HepG2 (cell line): Measurements from ENCODE around the gene MAMLD1. TPM values are rescaled to one million over a fixed set of nuclear protein-coding genes. Genes with fewer than 3 reads are reported as not detected.

Source experiments
- ATAC-seq: fragments of 200-7000 bp; cut with Tn5 transposase; 3 replicates; pipeline ENCODE4 v1.9.1; 2020; ENCODE audit warnings: mild to moderate bottlenecking, moderate library complexity
- BruUV-seq: library from RNA; stranded (reverse); fragments of 400-500 nt; replicated peaks from 2 replicates; lab custom pipeline; 2021; lab: Mats Ljungman, UMichigan
- CTCF ChIA-PET: fragments of 300-600 bp; formaldehyde crosslinking; extraction: SDS; loops from one replicate; lab custom pipeline; 2021; ENCODE audit warnings: low total read pairs, inconsistent platforms, low intra/inter-chr PET ratio; lab: Yijun Ruan, JAX
- POLR2A ChIA-PET: fragments of 350-600 bp; sonication (Branson Sonifier 250); formaldehyde crosslinking; loops from one replicate; lab custom pipeline; 2020; ENCODE audit warnings: antibody characterized with exemption, inconsistent platforms; lab: Yijun Ruan, JAX
- DNase-seq: peaks from one replicate; pipeline ENCODE4 v3.0.0-alpha.2; 2015; ENCODE audit warnings: low spot score
- FAIRE-seq: peaks from 3 replicates; lab custom pipeline; 2011; peaks lifted over from hg19 to GRCh38; lab: Jason Lieb, UNC
- H2AFZ ChIP-seq: one replicate; pipeline ENCODE4 v1.6.1; 2011; ENCODE audit warnings: low read length, inconsistent platforms
- H3K27ac ChIP-seq: fragments of 300-600 bp; 3 replicates; pipeline ENCODE4 v1.8.0; 2011; ENCODE audit warnings: mixed run types, mild to moderate bottlenecking, mixed read lengths, low read length, inconsistent platforms; ENCODE audit not compliant: insufficient read depth; ENCODE audit errors: extremely low read length
- H3K27me3 ChIP-seq, 2 experiments: fragments of 200-600 bp in 1 of 2; 2 replicates in 1 of 2; 3 replicates in 1 of 2; pipeline versions ENCODE4 v1.6.0 to v1.8.0; 2011; ENCODE audit warnings: low read length in 2 of 2, mild to moderate bottlenecking in 2 of 2, moderate library complexity in 2 of 2, inconsistent platforms in 1 of 2; ENCODE audit not compliant: insufficient read depth in 2 of 2, control insufficient read depth in 1 of 2
- H3K36me3 ChIP-seq, 2 experiments: fragments of 200-600 bp in 1 of 2; replicated peaks in 1 of 2; 2 replicates in 1 of 2; 3 replicates in 1 of 2; pipeline versions ENCODE4 v1.5.1 to v1.8.0; 2011; ENCODE audit warnings: low read length in 2 of 2, inconsistent platforms in 1 of 2; ENCODE audit not compliant: insufficient read depth in 2 of 2, control insufficient read depth in 1 of 2
- H3K4me1 ChIP-seq: 2 replicates; pipeline ENCODE4 v1.5.1; 2012; ENCODE audit warnings: low read length, inconsistent platforms; ENCODE audit not compliant: insufficient read depth
- H3K4me2 ChIP-seq: 2 replicates; pipeline ENCODE4 v1.6.0; 2011; ENCODE audit warnings: low read depth, low read length, inconsistent platforms
- H3K4me3 ChIP-seq, 3 experiments: fragments of 200-600 bp in 1 of 3; sonication (generic), shearing (Covaris generic) in 1 of 3; replicated peaks in 1 of 3; 2 replicates each; pipeline ENCODE4 v1.5.1; 2011 to 2016; ENCODE audit warnings: low read length in 3 of 3, inconsistent platforms in 2 of 3, low read depth in 2 of 3, mild to moderate bottlenecking in 2 of 3, control low read depth in 1 of 3, mixed read lengths in 1 of 3; ENCODE audit not compliant: insufficient read depth in 1 of 3
- H3K79me2 ChIP-seq: one replicate; pipeline ENCODE4 v1.6.1; 2011; ENCODE audit warnings: low read length, inconsistent platforms; ENCODE audit not compliant: insufficient read depth
- H3K9ac ChIP-seq: 2 replicates; pipeline ENCODE4 v1.6.0; 2011; ENCODE audit warnings: mild to moderate bottlenecking, low read depth, low read length, inconsistent platforms; ENCODE audit not compliant: insufficient read depth
- H3K9me3 ChIP-seq: 2 replicates; pipeline ENCODE4 v1.5.1; 2012; ENCODE audit warnings: mild to moderate bottlenecking, low read length
- H4K20me1 ChIP-seq: 2 replicates; pipeline ENCODE4 v1.6.0; 2011; ENCODE audit warnings: inconsistent platforms, mild to moderate bottlenecking, low read length, moderate library complexity; ENCODE audit not compliant: insufficient read depth
- AHR ChIP-seq: IDR thresholded peaks from 2 replicates; pipeline ENCODE4 v1.6.1; 2018; ENCODE audit warnings: missing genetic modification reagents, missing compliant biosample characterization
- ATF1 ChIP-seq: IDR thresholded peaks from 2 replicates; pipeline ENCODE4 v1.6.1; 2016; ENCODE audit warnings: mild to moderate bottlenecking, control low read depth
- KMT2B ChIP-seq: IDR thresholded peaks from 2 replicates; pipeline ENCODE4 v1.6.1; 2016; ENCODE audit warnings: missing genetic modification reagents, missing compliant biosample characterization
- SMC3 ChIP-seq: IDR thresholded peaks from 2 replicates; pipeline ENCODE4 v1.6.1; 2011; ENCODE audit warnings: low read length, improper control_type of control experiment
- SRSF1 ChIP-seq: fragments of 200-400 bp; formaldehyde crosslinking; optimal IDR thresholded peaks from 2 replicates; pipeline ENCODE3; 2017; ENCODE audit warnings: mild to moderate bottlenecking, low read depth, low read length, moderate library complexity
- TCF12 ChIP-seq, 2 experiments: fragments of 450-650 bp in 1 of 2; sonication (generic) in 1 of 2; formaldehyde crosslinking in 1 of 2; IDR thresholded peaks; 2 replicates each; pipeline versions ENCODE4 v1.6.1 to v1.8.0; 2017 to 2022; ENCODE audit warnings: antibody characterized with exemption in 1 of 2, mild to moderate bottlenecking in 1 of 2, missing genetic modification reagents in 1 of 2, moderate library complexity in 1 of 2
- ZNF619 ChIP-seq: sonication (generic); formaldehyde crosslinking; IDR thresholded peaks from 2 replicates; pipeline ENCODE4 v1.4.0; 2020; ENCODE audit warnings: mild to moderate bottlenecking, missing genetic modification reagents
- ZNF678 ChIP-seq: sonication (generic); formaldehyde crosslinking; IDR thresholded peaks from 2 replicates; pipeline ENCODE4 v1.4.0; 2020; ENCODE audit warnings: mild to moderate bottlenecking, missing genetic modification reagents
- WGBS: methylation state at CpG from one replicate; pipeline ENCODE4 v1.1.6; 2017; ENCODE audit warnings: low lambda C conversion rate; 5-methylcytosine and 5-hydroxymethylcytosine counted together
- in situ Hi-C: cut with HindIII; loops from 2 replicates; pipeline ENCODE4 v1.10.0; 2017; ENCODE audit warnings: low pct_unique_long_range_greater_than_20kb; ENCODE audit not compliant: extremely low pct_ligation_motif_present
- intact Hi-C: fragments of 100-400 bp; cut with micrococcal nuclease; formaldehyde crosslinking; loops from one replicate; pipeline ENCODE4 v1.10.0; 2022; ENCODE audit not compliant: unreplicated experiment
- polyA plus RNA-seq, 8 experiments: library from polyadenylated mRNA; depleted of rRNA in 3 of 8; stranded (reverse) in 7 of 8; unstranded in 1 of 8; fragments of >200 nt; fragmentation: Illumina TruSeq in 4 of 8; extraction: Trizol in 4 of 8; gene quantifications; 2 replicates each; pipeline versions ENCODE4 v1.2.1 to v1.2.3, GENCODE V29; 2011 to 2016; ENCODE audit warnings: low read depth in 4 of 8, missing spikeins in 1 of 8, mixed read lengths in 1 of 8; ENCODE audit not compliant: insufficient read depth in 1 of 8
- total RNA-seq, 5 experiments: library from RNA; depleted of rRNA; stranded (reverse); fragments of >200 nt; fragmentation: Illumina TruSeq; extraction: Trizol; gene quantifications; 2 replicates each; pipeline ENCODE4 v1.2.3, GENCODE V29; 2016; ENCODE audit warnings: low read depth in 1 of 5
- TF ChIP-seq, protein P1 (sequence below): sonication (generic); formaldehyde crosslinking; IDR thresholded peaks from 2 replicates; pipeline ENCODE4 v1.4.0; 2020; ENCODE audit warnings: missing genetic modification reagents
- TF ChIP-seq, protein P2 (sequence below): IDR thresholded peaks from 2 replicates; pipeline ENCODE4 v1.6.1; 2012; ENCODE audit warnings: low read depth, low read length, improper control_type of control experiment
- TF ChIP-seq, protein P3 (sequence below): sonication (generic); formaldehyde crosslinking; IDR thresholded peaks from 2 replicates; pipeline ENCODE4 v1.9.0; 2021; ENCODE audit warnings: missing genetic modification reagents, borderline replicate concordance
- TF ChIP-seq, protein P4 (sequence below): sonication (generic); formaldehyde crosslinking; conservative IDR thresholded peaks from 2 replicates; pipeline ENCODE4 v1.4.0; 2020; ENCODE audit warnings: missing genetic modification reagents

Gene MAMLD1
- total and polyA plus RNA-seq, 2 of the 13 experiments (the other 11 are each of a cell fraction or from before 2014, with no cell fraction given): not detected

DNA sequence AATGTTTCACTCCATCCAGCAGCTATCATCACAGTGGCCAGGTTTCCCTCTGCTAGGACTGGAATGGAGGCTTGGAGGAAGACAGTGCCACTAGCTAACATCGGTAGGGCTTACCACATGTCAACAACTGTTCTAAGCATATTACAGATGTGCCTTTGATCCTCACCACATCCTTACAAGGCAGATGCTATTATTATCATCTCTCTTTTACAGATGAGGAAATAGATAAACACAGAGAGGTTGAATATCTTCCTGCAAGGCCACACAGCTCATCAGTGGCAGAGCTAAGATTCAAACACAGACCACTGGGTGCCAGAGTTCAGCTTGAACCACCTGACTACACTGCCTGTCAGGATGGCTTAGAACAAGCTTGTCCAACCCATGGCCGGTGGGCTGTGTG is 47.4 kb downstream of the MAMLD1 start:
- in situ Hi-C loops (no loop called here), intact Hi-C loops (no loop called here)
- Histone ChIP-seq H2AFZ (no peak overlapping the region), H3K4me2 (no peak overlapping the region), H3K27me3 (no peaks in the 10 kb centered on the region), H3K79me2 (no peaks in the 10 kb centered on the region), H3K36me3 (no peaks in the 10 kb centered on the region), H3K27ac (no peak overlapping the region), H3K4me3 (no peak overlapping the region), H4K20me1 (no peaks in the 10 kb centered on the region), H3K4me1 (no peaks in the 10 kb centered on the region), H3K9ac (no peak overlapping the region), H3K9me3 (no peaks in the 10 kb centered on the region)
- ChIA-PET CTCF (no interaction called here), POLR2A (no interaction called here)
- TF ChIP-seq, protein P1, sequence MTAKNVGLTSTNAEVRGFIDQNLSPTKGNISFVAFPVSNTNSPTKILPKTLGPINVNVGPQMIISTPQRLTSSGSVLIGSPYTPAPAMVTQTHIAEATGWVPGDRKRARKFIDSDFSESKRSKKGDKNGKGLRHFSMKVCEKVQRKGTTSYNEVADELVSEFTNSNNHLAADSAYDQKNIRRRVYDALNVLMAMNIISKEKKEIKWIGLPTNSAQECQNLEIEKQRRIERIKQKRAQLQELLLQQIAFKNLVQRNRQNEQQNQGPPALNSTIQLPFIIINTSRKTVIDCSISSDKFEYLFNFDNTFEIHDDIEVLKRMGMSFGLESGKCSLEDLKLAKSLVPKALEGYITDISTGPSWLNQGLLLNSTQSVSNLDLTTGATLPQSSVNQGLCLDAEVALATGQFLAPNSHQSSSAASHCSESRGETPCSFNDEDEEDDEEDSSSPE (CRISPR knock-in tag): no peak
- TF ChIP-seq, protein P2, sequence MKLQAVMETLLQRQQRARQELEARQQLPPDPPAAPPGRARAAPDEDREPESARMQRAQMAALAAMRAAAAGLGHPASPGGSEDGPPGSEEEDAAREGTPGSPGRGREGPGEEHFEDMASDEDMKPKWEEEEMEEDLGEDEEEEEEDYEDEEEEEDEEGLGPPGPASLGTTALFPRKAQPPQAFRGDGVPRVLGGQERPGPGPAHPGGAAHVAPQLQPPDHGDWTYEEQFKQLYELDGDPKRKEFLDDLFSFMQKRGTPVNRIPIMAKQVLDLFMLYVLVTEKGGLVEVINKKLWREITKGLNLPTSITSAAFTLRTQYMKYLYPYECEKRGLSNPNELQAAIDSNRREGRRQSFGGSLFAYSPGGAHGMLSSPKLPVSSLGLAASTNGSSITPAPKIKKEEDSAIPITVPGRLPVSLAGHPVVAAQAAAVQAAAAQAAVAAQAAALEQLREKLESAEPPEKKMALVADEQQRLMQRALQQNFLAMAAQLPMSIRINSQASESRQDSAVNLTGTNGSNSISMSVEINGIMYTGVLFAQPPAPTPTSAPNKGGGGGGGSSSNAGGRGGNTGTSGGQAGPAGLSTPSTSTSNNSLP: no peak
- 39% methylated on average over 2 of the region's 2 CpGs for WGBS
- no TSS peak for BruUV-seq
- ATAC-seq (no peak), DNase-seq (no peak), FAIRE-seq (no peak)

DNA sequence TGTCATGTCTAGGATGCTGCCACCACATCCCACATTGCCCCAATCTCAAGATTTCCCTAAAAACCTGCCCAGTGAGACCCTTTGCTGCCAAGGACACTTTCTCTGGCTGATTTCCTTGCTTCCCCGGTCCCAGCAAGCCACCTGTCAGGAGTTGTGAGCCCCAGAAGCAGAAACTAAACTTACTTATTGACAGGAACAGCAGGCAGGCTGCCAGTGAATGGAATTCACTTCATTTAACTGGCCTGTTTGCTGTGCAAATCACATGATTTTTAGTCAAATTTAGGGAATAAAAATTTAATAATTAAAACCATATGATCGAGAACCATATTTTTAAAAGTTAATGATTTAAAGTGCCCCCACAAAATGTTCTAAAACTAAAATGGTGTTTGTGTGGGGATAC is 48.5 kb downstream of the MAMLD1 start:
- intact Hi-C loops (no loop called here), in situ Hi-C loops (no loop called here)
- Histone ChIP-seq H3K79me2 (no peaks in the 10 kb centered on the region), H3K27me3 (no peaks in the 10 kb centered on the region), H3K36me3 (no peaks in the 10 kb centered on the region), H3K4me2 (no peak overlapping the region), H2AFZ (no peak overlapping the region), H3K4me3 (no peak overlapping the region), H3K4me1 (no peaks in the 10 kb centered on the region), H4K20me1 (no peaks in the 10 kb centered on the region), H3K27ac (no peak overlapping the region), H3K9ac (no peak overlapping the region), H3K9me3 (no peaks in the 10 kb centered on the region)
- ChIA-PET CTCF (no interaction called here), POLR2A (no interaction called here)
- FAIRE-seq (no peak), DNase-seq (no peak), ATAC-seq (no peak)
- TF ChIP-seq KMT2B (CRISPR knock-in tag) (no peak), AHR (CRISPR knock-in tag) (no peak), SRSF1 (no peak), TCF12 (IDR thresholded peaks at IDR 0.05) (no peak), TCF12 (CRISPR knock-in tag; IDR thresholded peaks at IDR 0.05) (no peak), ZNF678 (no peak), SMC3 (no peak), ZNF619 (CRISPR knock-in tag) (no peak), ATF1 (no peak)
- TF ChIP-seq, protein P3, sequence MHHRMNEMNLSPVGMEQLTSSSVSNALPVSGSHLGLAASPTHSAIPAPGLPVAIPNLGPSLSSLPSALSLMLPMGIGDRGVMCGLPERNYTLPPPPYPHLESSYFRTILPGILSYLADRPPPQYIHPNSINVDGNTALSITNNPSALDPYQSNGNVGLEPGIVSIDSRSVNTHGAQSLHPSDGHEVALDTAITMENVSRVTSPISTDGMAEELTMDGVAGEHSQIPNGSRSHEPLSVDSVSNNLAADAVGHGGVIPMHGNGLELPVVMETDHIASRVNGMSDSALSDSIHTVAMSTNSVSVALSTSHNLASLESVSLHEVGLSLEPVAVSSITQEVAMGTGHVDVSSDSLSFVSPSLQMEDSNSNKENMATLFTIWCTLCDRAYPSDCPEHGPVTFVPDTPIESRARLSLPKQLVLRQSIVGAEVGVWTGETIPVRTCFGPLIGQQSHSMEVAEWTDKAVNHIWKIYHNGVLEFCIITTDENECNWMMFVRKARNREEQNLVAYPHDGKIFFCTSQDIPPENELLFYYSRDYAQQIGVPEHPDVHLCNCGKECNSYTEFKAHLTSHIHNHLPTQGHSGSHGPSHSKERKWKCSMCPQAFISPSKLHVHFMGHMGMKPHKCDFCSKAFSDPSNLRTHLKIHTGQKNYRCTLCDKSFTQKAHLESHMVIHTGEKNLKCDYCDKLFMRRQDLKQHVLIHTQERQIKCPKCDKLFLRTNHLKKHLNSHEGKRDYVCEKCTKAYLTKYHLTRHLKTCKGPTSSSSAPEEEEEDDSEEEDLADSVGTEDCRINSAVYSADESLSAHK (CRISPR knock-in tag): no peak
- TF ChIP-seq, protein P4, sequence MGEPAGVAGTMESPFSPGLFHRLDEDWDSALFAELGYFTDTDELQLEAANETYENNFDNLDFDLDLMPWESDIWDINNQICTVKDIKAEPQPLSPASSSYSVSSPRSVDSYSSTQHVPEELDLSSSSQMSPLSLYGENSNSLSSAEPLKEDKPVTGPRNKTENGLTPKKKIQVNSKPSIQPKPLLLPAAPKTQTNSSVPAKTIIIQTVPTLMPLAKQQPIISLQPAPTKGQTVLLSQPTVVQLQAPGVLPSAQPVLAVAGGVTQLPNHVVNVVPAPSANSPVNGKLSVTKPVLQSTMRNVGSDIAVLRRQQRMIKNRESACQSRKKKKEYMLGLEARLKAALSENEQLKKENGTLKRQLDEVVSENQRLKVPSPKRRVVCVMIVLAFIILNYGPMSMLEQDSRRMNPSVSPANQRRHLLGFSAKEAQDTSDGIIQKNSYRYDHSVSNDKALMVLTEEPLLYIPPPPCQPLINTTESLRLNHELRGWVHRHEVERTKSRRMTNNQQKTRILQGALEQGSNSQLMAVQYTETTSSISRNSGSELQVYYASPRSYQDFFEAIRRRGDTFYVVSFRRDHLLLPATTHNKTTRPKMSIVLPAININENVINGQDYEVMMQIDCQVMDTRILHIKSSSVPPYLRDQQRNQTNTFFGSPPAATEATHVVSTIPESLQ (CRISPR knock-in tag): no peak
- 9% methylated on average over 2 of the region's 2 CpGs for WGBS
- BruUV-seq: no TSS peak
